HG03139 (cell line): Measurements from ENCODE around the gene LMOD1.
"Not testable (repeated sequence)": the region's sequence is repeated elsewhere in the genome, so short reads cannot be mapped to it uniquely, and the experiment has no call there.

Experiments
- ATAC-seq: cut with Tn5 transposase; IDR thresholded peaks from one replicate; pipeline ENCODE4 v1.9.1; 2021; ENCODE audit not compliant: unreplicated experiment

Gene LMOD1

GRCh38 chr1:201917362-201918033 lies 28.9 kb downstream of the LMOD1 start:
- ATAC-seq, result no peak

GRCh38 chr1:201916649-201917249 lies 29.6 kb downstream of the LMOD1 start:
- ATAC-seq, result no peak

GRCh38 chr1:201914456-201915235 lies 31.7 kb downstream of the LMOD1 start:
- ATAC-seq, result no peak

GRCh38 chr1:201912832-201913231 lies 33.5 kb downstream of the LMOD1 start:
- no peak for ATAC-seq

- ATAC-seq, result no peak
Measured at GRCh38 chr1:201911826-201912571, 34.3 kb downstream of the LMOD1 start.

- ATAC-seq, result no peak
Measured at GRCh38 chr1:201907621-201908020, 38.7 kb downstream of the LMOD1 start.

- no peak for ATAC-seq
Measured at GRCh38 chr1:201906336-201906735, 40.0 kb downstream of the LMOD1 start.

- ATAC-seq, result no peak
Measured at GRCh38 chr1:201905234-201905890, 41.0 kb downstream of the LMOD1 start.

- ATAC-seq, result no peak
Measured at GRCh38 chr1:201904579-201904978, 41.8 kb downstream of the LMOD1 start.

- ATAC-seq, result no peak
Measured at GRCh38 chr1:201903135-201903534, 43.2 kb downstream of the LMOD1 start.

GRCh38 chr1:201902198-201902597 lies 44.1 kb downstream of the LMOD1 start:
- no peak for ATAC-seq

GRCh38 chr1:201901036-201901435 lies 45.3 kb downstream of the LMOD1 start:
- not testable (repeated sequence) for ATAC-seq

- ATAC-seq, result no peak
Measured at GRCh38 chr1:201900476-201900875, 45.9 kb downstream of the LMOD1 start.

GRCh38 chr1:201899683-201900429 lies 46.5 kb downstream of the LMOD1 start:
- no peak for ATAC-seq

GRCh38 chr1:201898992-201899391 lies 47.4 kb downstream of the LMOD1 start:
- ATAC-seq, result no peak

GRCh38 chr1:201898240-201898894 lies 48.0 kb downstream of the LMOD1 start:
- no peak for ATAC-seq

- no peak for ATAC-seq
Measured at GRCh38 chr1:201896951-201897391, 49.4 kb downstream of the LMOD1 start.

GRCh38 chr1:201895913-201896807 lies 50.2 kb downstream of the LMOD1 start:
- no peak for ATAC-seq
